ENCODE results near the gene SERTM2. TPM values are rescaled to one million over a fixed set of nuclear protein-coding genes. Genes with fewer than 3 reads are reported as not detected.

Gene SERTM2
- total and polyA plus RNA-seq, 4 experiments from 2014 or later: not detected

DNA sequence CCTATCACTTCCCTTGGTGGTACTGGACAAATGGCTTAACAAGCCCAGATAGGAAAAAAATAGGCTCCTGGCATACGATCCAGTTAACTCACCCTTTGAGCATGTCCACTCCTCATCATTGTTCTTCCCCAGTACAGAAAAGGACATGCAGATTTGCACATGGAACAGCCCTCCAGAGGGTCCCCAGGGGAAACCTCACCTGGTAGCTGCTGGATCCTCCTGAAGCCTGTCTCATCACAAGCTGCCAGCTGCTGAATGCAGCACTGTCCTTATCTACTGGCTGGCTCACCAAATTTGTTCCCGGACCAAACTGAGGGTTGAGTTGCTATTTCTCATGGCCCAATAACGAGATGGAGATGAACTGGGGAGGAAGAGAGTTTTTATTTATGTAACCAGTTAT is 49.4 kb downstream of the SERTM2 start:
- no peak overlapping the region for H3K4me3 ChIP-seq (ENCODE audit: low read length in 2 of 2)
- no peak overlapping the region for H3K4me3 Mint-ChIP-seq
- H3K27ac ChIP-seq (ENCODE audit: low read depth, low read length): no peak overlapping the region
- no peaks in the 10 kb centered on the region for H3K9me3 ChIP-seq (ENCODE audit: control insufficient read depth in 1 of 2, low read length in 2 of 2)
- no peaks in the 10 kb centered on the region for H3K27me3 ChIP-seq (ENCODE audit: insufficient read depth, low read length)
- intact Hi-C loops (cut with micrococcal nuclease): no loop called here
- no peak overlapping the region for H3K27ac Mint-ChIP-seq
- no peak for DNase-seq
- H3K36me3 Mint-ChIP-seq: no peaks in the 10 kb centered on the region
- H3K27me3 Mint-ChIP-seq: no peaks in the 10 kb centered on the region
- POLR2A ChIA-PET (ENCODE audit: partially characterized antibody): no interaction called here
- H3K4me1 ChIP-seq (ENCODE audit: insufficient read depth, low read length): no peaks in the 10 kb centered on the region
- H3K36me3 ChIP-seq (ENCODE audit: insufficient read depth, low read length): no peaks in the 10 kb centered on the region
- H3K9me3 Mint-ChIP-seq: peaks cover 0 to 2% (median 0%) of the 10 kb centered on the region in 8 donors
- no peaks in the 10 kb centered on the region for H3K4me1 Mint-ChIP-seq
- CTCF ChIA-PET (ENCODE audit: partially characterized antibody): no interaction called here

DNA sequence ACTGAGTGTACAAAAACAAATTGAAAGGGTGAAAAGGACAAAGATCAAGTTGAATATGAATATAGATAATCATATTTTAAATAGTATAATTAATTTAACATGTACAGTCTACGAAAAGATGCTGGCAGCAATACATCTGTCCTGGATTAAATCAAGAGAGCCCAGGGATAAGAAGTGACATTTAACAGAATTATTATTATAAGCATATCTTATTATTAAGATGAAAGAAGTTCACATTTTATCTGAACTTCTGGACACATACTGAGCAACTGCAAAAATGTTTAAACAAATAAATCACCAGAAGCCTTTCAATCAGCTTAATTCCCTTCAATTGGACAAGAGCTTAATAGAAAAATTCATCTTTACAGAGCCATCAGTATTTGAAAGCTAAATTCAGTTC is 50.4 kb downstream of the SERTM2 start:
- Mint-ChIP-seq H3K4me3 (no peak overlapping the region), H3K4me1 (no peaks in the 10 kb centered on the region), H3K27me3 (no peaks in the 10 kb centered on the region), H3K9me3 (peaks cover 0 to 2% (median 0%) of the 10 kb centered on the region in 8 donors), H3K27ac (no peak overlapping the region), H3K36me3 (no peaks in the 10 kb centered on the region)
- ChIA-PET CTCF (ENCODE audit: partially characterized antibody) (no interaction called here), POLR2A (ENCODE audit: partially characterized antibody) (no interaction called here)
- no peak overlapping the region for H3K27ac ChIP-seq (ENCODE audit: low read depth, low read length)
- no peaks in the 10 kb centered on the region for H3K36me3 ChIP-seq (ENCODE audit: insufficient read depth, low read length)
- H3K4me1 ChIP-seq (ENCODE audit: insufficient read depth, low read length): no peaks in the 10 kb centered on the region
- no peak for DNase-seq
- no peaks in the 10 kb centered on the region for H3K9me3 ChIP-seq (ENCODE audit: control insufficient read depth in 1 of 2, low read length in 2 of 2)
- no peaks in the 10 kb centered on the region for H3K27me3 ChIP-seq (ENCODE audit: insufficient read depth, low read length)
- intact Hi-C loops (cut with micrococcal nuclease): no loop called here
- H3K4me3 ChIP-seq (ENCODE audit: low read length in 2 of 2): no peak overlapping the region

GRCh38 chrX:111567542-111568255 is 56.3 kb downstream of the SERTM2 start:
- H3K27me3 ChIP-seq (ENCODE audit: insufficient read depth, low read length): no peaks in the 10 kb centered on the region
- Mint-ChIP-seq H3K4me3 (no peak overlapping the region), H3K27ac (no peak overlapping the region), H3K36me3 (no peaks in the 10 kb centered on the region), H3K9me3 (no peaks in the 10 kb centered on the region), H3K27me3 (no peaks in the 10 kb centered on the region), H3K4me1 (no peaks in the 10 kb centered on the region)
- no peaks in the 10 kb centered on the region for H3K9me3 ChIP-seq (ENCODE audit: control insufficient read depth in 1 of 2, low read length in 2 of 2)
- no peak for DNase-seq
- no peak overlapping the region for H3K27ac ChIP-seq (ENCODE audit: low read depth, low read length)
- no peaks in the 10 kb centered on the region for H3K4me1 ChIP-seq (ENCODE audit: insufficient read depth, low read length)
- H3K36me3 ChIP-seq (ENCODE audit: insufficient read depth, low read length): no peaks in the 10 kb centered on the region
- intact Hi-C loops (cut with micrococcal nuclease): no loop called here
- CTCF ChIA-PET (ENCODE audit: partially characterized antibody): no interaction called here
- H3K4me3 ChIP-seq (ENCODE audit: low read length in 2 of 2): no peak overlapping the region
- POLR2A ChIA-PET (ENCODE audit: partially characterized antibody): no interaction called here

GRCh38 chrX:111568354-111568753 is 56.9 kb downstream of the SERTM2 start:
- CTCF ChIA-PET (ENCODE audit: partially characterized antibody): no interaction called here
- intact Hi-C loops (cut with micrococcal nuclease): no loop called here

DNA sequence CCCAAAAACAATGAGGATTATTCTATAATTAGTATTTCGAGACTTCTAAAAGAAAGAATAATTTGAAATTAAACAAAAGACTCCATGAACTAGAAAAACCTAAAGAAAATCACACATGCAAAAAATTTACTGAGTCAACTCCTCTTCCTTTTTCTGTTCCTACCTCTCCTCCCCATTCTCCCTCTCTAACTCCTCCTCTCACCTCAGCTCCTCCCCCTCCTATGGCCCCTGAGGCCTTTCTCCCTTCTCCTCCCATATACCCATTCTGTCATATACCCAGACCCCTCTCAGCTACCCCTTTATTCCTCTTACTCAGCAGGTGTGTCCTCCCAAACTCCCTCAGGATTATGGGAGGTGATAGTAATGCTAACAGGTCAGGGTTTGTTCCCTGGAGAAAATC is 57.4 kb downstream of the SERTM2 start:
- intact Hi-C loops (cut with micrococcal nuclease): no loop called here
- CTCF ChIA-PET (ENCODE audit: partially characterized antibody): no interaction called here
- Histone ChIP-seq H3K36me3 (ENCODE audit: insufficient read depth, low read length) (no peaks in the 10 kb centered on the region), H3K27me3 (ENCODE audit: insufficient read depth, low read length) (no peaks in the 10 kb centered on the region), H3K4me1 (ENCODE audit: insufficient read depth, low read length) (no peaks in the 10 kb centered on the region), H3K4me3 (ENCODE audit: low read length in 2 of 2) (no peak overlapping the region), H3K9me3 (ENCODE audit: control insufficient read depth in 1 of 2, low read length in 2 of 2) (no peaks in the 10 kb centered on the region), H3K27ac (ENCODE audit: low read depth, low read length) (no peak overlapping the region)
- Mint-ChIP-seq H3K27ac (no peak overlapping the region), H3K4me3 (no peak overlapping the region), H3K4me1 (no peaks in the 10 kb centered on the region), H3K9me3 (no peaks in the 10 kb centered on the region), H3K36me3 (no peaks in the 10 kb centered on the region), H3K27me3 (no peaks in the 10 kb centered on the region)
- POLR2A ChIA-PET (ENCODE audit: partially characterized antibody): no interaction called here
- no peak for DNase-seq

More at GRCh38 chrX:111568354-111568753, 56.9 kb downstream of the SERTM2 start:
- Mint-ChIP-seq H3K36me3 (no peaks in the 10 kb centered on the region), H3K4me3 (no peak overlapping the region), H3K27me3 (no peaks in the 10 kb centered on the region), H3K27ac (no peak overlapping the region), H3K4me1 (no peaks in the 10 kb centered on the region), H3K9me3 (no peaks in the 10 kb centered on the region)
- no peak for DNase-seq
- POLR2A ChIA-PET (ENCODE audit: partially characterized antibody): no interaction called here
- Histone ChIP-seq H3K36me3 (ENCODE audit: insufficient read depth, low read length) (no peaks in the 10 kb centered on the region), H3K27me3 (ENCODE audit: insufficient read depth, low read length) (no peaks in the 10 kb centered on the region), H3K27ac (ENCODE audit: low read depth, low read length) (no peak overlapping the region), H3K4me1 (ENCODE audit: insufficient read depth, low read length) (no peaks in the 10 kb centered on the region), H3K4me3 (ENCODE audit: low read length in 2 of 2) (no peak overlapping the region), H3K9me3 (ENCODE audit: control insufficient read depth in 1 of 2, low read length in 2 of 2) (no peaks in the 10 kb centered on the region)

Other genes with a start within 250 kb of the SERTM2 start
- gene CAPN6, start 241.2 kb upstream of the SERTM2 start, total RNA-seq: not detected
- not detected for gene CAPN6, start 241.2 kb upstream of the SERTM2 start, polyA plus RNA-seq
- gene DCX, start 99.5 kb upstream of the SERTM2 start, total RNA-seq: not detected
- not detected for gene DCX, start 99.5 kb upstream of the SERTM2 start, polyA plus RNA-seq
- 10 to 100 TPM; 79.1 to 82.6 TPM for gene ALG13, start 169.5 kb downstream of the SERTM2 start, total RNA-seq
- 10 to 100 TPM; 61.5 to 74.3 TPM for gene ALG13, start 169.5 kb downstream of the SERTM2 start, polyA plus RNA-seq